HCT116 (cell line): Measurements from ENCODE around the gene EXOSC10. TPM values are rescaled to one million over a fixed set of nuclear protein-coding genes. Genes with fewer than 3 reads are reported as not detected.

Experiments used
- ATAC-seq: fragments of 200-7000 bp; cut with Tn5 transposase; 2 replicates; pipeline ENCODE4 v1.9.1; 2020; ENCODE audit warnings: mild to moderate bottlenecking, moderate library complexity
- BruUV-seq: library from RNA; stranded (reverse); fragments of 400-500 nt; replicated peaks from 2 replicates; lab custom pipeline; 2021; lab: Mats Ljungman, UMichigan
- CTCF ChIA-PET: fragments of 300-600 bp; sonication (Branson Sonifier 250); formaldehyde crosslinking; loops from one replicate; lab custom pipeline; 2021; ENCODE audit warnings: antibody characterized with exemption; lab: Charles Lee
- POLR2A ChIA-PET: fragments of 300-600, 350-600 bp; sonication (Branson Sonifier 250); formaldehyde crosslinking; loops from one replicate; lab custom pipeline; 2021; ENCODE audit warnings: antibody characterized with exemption; lab: Charles Lee
- RAD21 ChIA-PET, 2 experiments: fragments of 300-600 bp; sonication (Branson Sonifier 250); formaldehyde crosslinking; loops; one replicate each; lab custom pipeline; 2023; ENCODE audit warnings: low total read pairs in 2 of 2; ENCODE audit not compliant: uncharacterized antibody in 2 of 2, unreplicated experiment in 2 of 2, low non-redundant PET in 1 of 2; lab: Charles Lee
- DNase-seq: peaks from one replicate; pipeline ENCODE4 v3.0.0-alpha.2; 2010; ENCODE audit warnings: low read depth, low spot score
- H2AFZ ChIP-seq: fragments of 200-600 bp; shearing (Covaris generic), sonication (generic); 2 replicates; pipeline ENCODE4 v1.6.1; 2017; ENCODE audit warnings: low read depth, mixed run types, mixed read lengths, antibody characterized with exemption, low read length; ENCODE audit not compliant: poor library complexity, severe bottlenecking
- H3K27ac ChIP-seq: 2 replicates; pipeline ENCODE4 v1.5.1; 2012; ENCODE audit warnings: low read depth, low read length
- H3K27me3 ChIP-seq: fragments of 200-600 bp; sonication (generic); 2 replicates; pipeline ENCODE4 v1.6.1; 2016; ENCODE audit warnings: mixed run types, low read length, mixed read lengths; ENCODE audit not compliant: insufficient read depth
- H3K36me3 ChIP-seq, 2 experiments: fragments of 200-500 bp in 1 of 2; fragments of 200-600 bp in 1 of 2; sonication (Bioruptor generic) in 1 of 2; sonication (generic) in 1 of 2; 2 replicates each; pipeline versions ENCODE4 v1.5.1 to v1.6.1; 2014 to 2016; ENCODE audit warnings: low read length in 2 of 2, inconsistent platforms in 1 of 2, mixed read lengths in 1 of 2, mixed run types in 1 of 2; ENCODE audit not compliant: insufficient read depth in 2 of 2, control insufficient read depth in 1 of 2
- H3K4me1 ChIP-seq, 2 experiments: fragments of 200-600 bp in 1 of 2; sonication (generic) in 1 of 2; 2 replicates each; pipeline versions ENCODE4 v1.5.1 to v1.6.1; 2012 to 2017; ENCODE audit warnings: low read length in 2 of 2, inconsistent platforms in 1 of 2, mild to moderate bottlenecking in 1 of 2, mixed read lengths in 1 of 2, mixed run types in 1 of 2, moderate library complexity in 1 of 2; ENCODE audit not compliant: insufficient read depth in 2 of 2, control insufficient read depth in 1 of 2
- H3K4me2 ChIP-seq: fragments of 200-600 bp; sonication (generic); 2 replicates; pipeline ENCODE4 v1.6.1; 2017; ENCODE audit warnings: mixed run types, low read length, mixed read lengths
- H3K4me3 ChIP-seq, 2 experiments: fragments of 200-600 bp in 1 of 2; sonication (generic) in 1 of 2; replicated peaks in 1 of 2; 2 replicates each; pipeline ENCODE4 v1.5.1; 2011 to 2016; ENCODE audit warnings: low read length in 2 of 2, control low read depth in 1 of 2, low read depth in 1 of 2, mild to moderate bottlenecking in 1 of 2, mixed read lengths in 1 of 2, mixed run types in 1 of 2
- H3K79me2 ChIP-seq: fragments of 200-600 bp; sonication (generic); 2 replicates; pipeline ENCODE4 v1.6.1; 2017; ENCODE audit warnings: mild to moderate bottlenecking, mixed run types, low read length, moderate library complexity, mixed read lengths; ENCODE audit not compliant: insufficient read depth
- H3K9ac ChIP-seq: fragments of 200-600 bp; sonication (generic); 2 replicates; pipeline ENCODE4 v1.6.1; 2016; ENCODE audit warnings: low read length, mixed read lengths
- H3K9me2 ChIP-seq: fragments of 200-600 bp; sonication (generic), shearing (Covaris generic); 2 replicates; pipeline ENCODE4 v1.6.1; 2017; ENCODE audit warnings: mixed run types, mild to moderate bottlenecking, moderate library complexity; ENCODE audit not compliant: insufficient read depth
- H3K9me3 ChIP-seq, 2 experiments: fragments of 200-500 bp in 1 of 2; fragments of 200-600 bp in 1 of 2; sonication (Bioruptor generic) in 1 of 2; sonication (generic) in 1 of 2; 2 replicates each; pipeline ENCODE4 v1.6.1; 2014 to 2017; ENCODE audit warnings: low read length in 2 of 2, mixed read lengths in 2 of 2, inconsistent platforms in 1 of 2, low read depth in 1 of 2, mild to moderate bottlenecking in 1 of 2, mixed run types in 1 of 2, moderate library complexity in 1 of 2; ENCODE audit not compliant: control insufficient read depth in 1 of 2, insufficient read depth in 1 of 2
- H4K20me1 ChIP-seq: fragments of 200-600 bp; sonication (generic), shearing (Covaris generic); 2 replicates; pipeline ENCODE4 v1.6.1; 2017; ENCODE audit warnings: mixed run types, mild to moderate bottlenecking, moderate library complexity; ENCODE audit not compliant: insufficient read depth
- CTCF ChIP-seq, 3 experiments: fragments of 200-600 bp in 1 of 3; sonication (generic) in 1 of 3; IDR thresholded peaks in 2 of 3; conservative IDR thresholded peaks in 1 of 3; 2 replicates each; pipeline ENCODE4 v1.5.1; 2012 to 2017; ENCODE audit warnings: low read depth in 2 of 3, low read length in 2 of 3, antibody characterized with exemption in 1 of 3, borderline replicate concordance in 1 of 3, control low read depth in 1 of 3, mild to moderate bottlenecking in 1 of 3, mixed read lengths in 1 of 3, mixed run types in 1 of 3, moderate library complexity in 1 of 3; ENCODE audit not compliant: insufficient read depth in 1 of 3
- EGR1 ChIP-seq: IDR thresholded peaks from 2 replicates; pipeline ENCODE4 v1.6.1; 2012; ENCODE audit warnings: low read depth
- ELF1 ChIP-seq: IDR thresholded peaks from 2 replicates; pipeline ENCODE4 v1.6.1; 2012; ENCODE audit warnings: low read depth, borderline replicate concordance
- EZH2phosphoT487 ChIP-seq: fragments of 200-600 bp; IDR thresholded peaks from 2 replicates; pipeline ENCODE4 v1.6.1; 2018; ENCODE audit warnings: antibody characterized with exemption, borderline replicate concordance
- FOSL1 ChIP-seq: IDR thresholded peaks from 2 replicates; pipeline ENCODE4 v1.6.1; 2012; ENCODE audit warnings: low read depth
- JUND ChIP-seq: IDR thresholded peaks from 2 replicates; pipeline ENCODE4 v1.6.1; 2012
- MAX ChIP-seq: IDR thresholded peaks from 2 replicates; pipeline ENCODE4 v1.6.1; 2012
- POLR2A ChIP-seq: IDR thresholded peaks from 2 replicates; pipeline ENCODE4 v1.7.0; 2011; ENCODE audit warnings: borderline replicate concordance; ENCODE audit not compliant: insufficient read depth, insufficient read length; ENCODE audit errors: extremely low read depth
- RAD21 ChIP-seq: IDR thresholded peaks from 2 replicates; pipeline ENCODE4 v1.6.1; 2012; ENCODE audit warnings: low read depth, mild to moderate bottlenecking
- REST ChIP-seq: IDR thresholded peaks from 2 replicates; pipeline ENCODE4 v1.6.1; 2012; ENCODE audit warnings: low read depth
- SP1 ChIP-seq: IDR thresholded peaks from 2 replicates; pipeline ENCODE4 v1.6.1; 2012; ENCODE audit warnings: low read depth
- YY1 ChIP-seq: IDR thresholded peaks from 2 replicates; pipeline ENCODE4 v1.6.1; 2011; ENCODE audit warnings: low read length, low read depth, moderate library complexity, mild to moderate bottlenecking; ENCODE audit not compliant: insufficient replicate concordance; ENCODE audit errors: extremely low read depth
- ZBTB33 ChIP-seq: IDR thresholded peaks from 2 replicates; pipeline ENCODE4 v1.6.1; 2011; ENCODE audit warnings: mild to moderate bottlenecking, low read length, moderate library complexity; ENCODE audit not compliant: insufficient replicate concordance; ENCODE audit errors: extremely low read depth
- ZFX ChIP-seq: fragments of 450-650 bp; IDR thresholded peaks from 2 replicates; pipeline ENCODE4 v1.6.1; 2017
- ZNF274 ChIP-seq: fragments of 200-500 bp; sonication (Bioruptor generic); IDR thresholded peaks from 2 replicates; pipeline ENCODE4 v1.6.1; 2014; ENCODE audit warnings: mild to moderate bottlenecking, low read depth, low read length, inconsistent platforms
- intact Hi-C: fragments of 100-400 bp; cut with micrococcal nuclease; formaldehyde crosslinking; loops from 2 replicates; pipeline ENCODE4 v1.10.0; 2022
- total RNA-seq: library from RNA; stranded (reverse); gene quantifications from one replicate; pipeline ENCODE4 v1.2.1, GENCODE V29; 2021; ENCODE audit not compliant: unreplicated experiment

The EXOSC10 gene
- total RNA-seq, 1 experiment from 2014 or later = 80.7 TPM

- no peaks in the 10 kb centered on the region for H3K36me3 ChIP-seq
- ATAC-seq (peak; percentile 64), DNase-seq (no peak)
- no peak overlapping the region for H2AFZ ChIP-seq
- H4K20me1 ChIP-seq = no peaks in the 10 kb centered on the region
- TF ChIP-seq JUND (no peak), REST (no peak), ELF1 (no peak), ZFX (no peak), FOSL1 (no peak), EGR1 (no peak), CTCF (IDR thresholded peaks at IDR 0.05 in 2 of 3, conservative IDR thresholded peaks at IDR 0.05 in 1 of 3; ENCODE audit: borderline replicate concordance in 1 of 3, insufficient read depth in 1 of 3, low read depth in 2 of 3, low read length in 2 of 3) (no peak), YY1 (no peak), SP1 (no peak), MAX (no peak), ZNF274 (no peak), EZH2phosphoT487 (no peak), POLR2A (no peak), RAD21 (no peak), ZBTB33 (no peak)
- RAD21 ChIA-PET = no interaction called here
- H3K4me2 ChIP-seq = no peak overlapping the region
- H3K27ac ChIP-seq = no peak overlapping the region
- no TSS peak for BruUV-seq
- no peaks in the 10 kb centered on the region for H3K9me2 ChIP-seq
- H3K4me3 ChIP-seq = no peak overlapping the region
- POLR2A ChIA-PET = no interaction called here
- CTCF ChIA-PET = interaction anchor here (1.4 kb wide), 1 partner anchor 8 kb away, joined by 5 read pairs; no protein-coding TSS in a partner anchor
- no peaks in the 10 kb centered on the region for H3K9me3 ChIP-seq
- no peaks in the 10 kb centered on the region for H3K4me1 ChIP-seq
- H3K27me3 ChIP-seq = no peaks in the 10 kb centered on the region
- H3K79me2 ChIP-seq = no peaks in the 10 kb centered on the region
- intact Hi-C loops = no loop called here
- no peak overlapping the region for H3K9ac ChIP-seq
These were observed 54.0 kb downstream of the EXOSC10 start for GRCh38 chr1:11045428-11046269.
